Measurements from ENCODE around the gene HIVEP3.

- TF ChIP-seq, protein P1, sequence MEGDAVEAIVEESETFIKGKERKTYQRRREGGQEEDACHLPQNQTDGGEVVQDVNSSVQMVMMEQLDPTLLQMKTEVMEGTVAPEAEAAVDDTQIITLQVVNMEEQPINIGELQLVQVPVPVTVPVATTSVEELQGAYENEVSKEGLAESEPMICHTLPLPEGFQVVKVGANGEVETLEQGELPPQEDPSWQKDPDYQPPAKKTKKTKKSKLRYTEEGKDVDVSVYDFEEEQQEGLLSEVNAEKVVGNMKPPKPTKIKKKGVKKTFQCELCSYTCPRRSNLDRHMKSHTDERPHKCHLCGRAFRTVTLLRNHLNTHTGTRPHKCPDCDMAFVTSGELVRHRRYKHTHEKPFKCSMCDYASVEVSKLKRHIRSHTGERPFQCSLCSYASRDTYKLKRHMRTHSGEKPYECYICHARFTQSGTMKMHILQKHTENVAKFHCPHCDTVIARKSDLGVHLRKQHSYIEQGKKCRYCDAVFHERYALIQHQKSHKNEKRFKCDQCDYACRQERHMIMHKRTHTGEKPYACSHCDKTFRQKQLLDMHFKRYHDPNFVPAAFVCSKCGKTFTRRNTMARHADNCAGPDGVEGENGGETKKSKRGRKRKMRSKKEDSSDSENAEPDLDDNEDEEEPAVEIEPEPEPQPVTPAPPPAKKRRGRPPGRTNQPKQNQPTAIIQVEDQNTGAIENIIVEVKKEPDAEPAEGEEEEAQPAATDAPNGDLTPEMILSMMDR (IDR thresholded peaks at IDR 0.05): no peak
- no peak for TF ChIP-seq EZH2phosphoT487 (IDR thresholded peaks at IDR 0.05)
- TF ChIP-seq EZH2 (IDR thresholded peaks at IDR 0.05): no peak
Measured at GRCh38 chr1:41710980-41711379, 207.7 kb downstream of the HIVEP3 start.
